Panc1 (cell line): ENCODE data around the gene CFAP20DC. TPM values are rescaled to one million over a fixed set of nuclear protein-coding genes. Genes with fewer than 3 reads are reported as not detected.

Source experiments
- ATAC-seq: fragments of 200-7000 bp; cut with Tn5 transposase; 2 replicates; pipeline ENCODE4 v1.9.1; 2020; ENCODE audit warnings: mild to moderate bottlenecking, moderate library complexity
- BruUV-seq: library from RNA; stranded (reverse); fragments of 400-500 nt; replicated peaks from 2 replicates; lab custom pipeline; 2021; lab: Mats Ljungman, UMichigan
- CTCF ChIA-PET: fragments of 300-600 bp; sonication (Branson Sonifier 250); formaldehyde crosslinking; loops from one replicate; lab custom pipeline; 2022; ENCODE audit warnings: antibody characterized with exemption; lab: Charles Lee
- POLR2A ChIA-PET: fragments of 300-600 bp; sonication (Branson Sonifier 250); formaldehyde crosslinking; loops from one replicate; lab custom pipeline; 2022; ENCODE audit warnings: antibody characterized with exemption; lab: Charles Lee
- DNase-seq: peaks from one replicate; pipeline ENCODE4 v3.0.0-alpha.2; 2010; ENCODE audit warnings: low read depth, low spot score
- H3K27ac ChIP-seq: 2 replicates; pipeline ENCODE4 v1.5.1; 2011; ENCODE audit warnings: mild to moderate bottlenecking, low read length, inconsistent platforms
- H3K27me3 ChIP-seq: fragments of 200-500 bp; sonication (Bioruptor generic); 2 replicates; pipeline ENCODE4 v1.6.0; 2014; ENCODE audit warnings: low read length, inconsistent platforms; ENCODE audit not compliant: control insufficient read depth, insufficient read depth
- H3K36me3 ChIP-seq: fragments of 200-500 bp; sonication (Bioruptor generic); 2 replicates; pipeline ENCODE4 v1.5.1; 2014; ENCODE audit warnings: inconsistent platforms, mild to moderate bottlenecking, low read length, moderate library complexity; ENCODE audit not compliant: control insufficient read depth, insufficient read depth
- H3K4me1 ChIP-seq: 2 replicates; pipeline ENCODE4 v1.5.1; 2011; ENCODE audit warnings: inconsistent platforms, mild to moderate bottlenecking, low read length, moderate library complexity; ENCODE audit not compliant: control insufficient read depth, insufficient read depth
- H3K4me3 ChIP-seq, 2 experiments: 2 replicates each; pipeline ENCODE4 v1.5.1; 2011 to 2012; ENCODE audit warnings: low read depth in 2 of 2, low read length in 2 of 2, mild to moderate bottlenecking in 2 of 2, inconsistent platforms in 1 of 2, moderate library complexity in 1 of 2
- H3K9me3 ChIP-seq: fragments of 200-500 bp; sonication (Bioruptor generic); 2 replicates; pipeline ENCODE4 v1.5.1; 2014; ENCODE audit warnings: low read depth, mild to moderate bottlenecking, inconsistent platforms, low read length, moderate library complexity; ENCODE audit not compliant: control insufficient read depth, insufficient read depth
- CTCF ChIP-seq: fragments of 450-650 bp; IDR thresholded peaks from 2 replicates; pipeline ENCODE4 v1.5.1; 2017; ENCODE audit warnings: mild to moderate bottlenecking
- POLR2AphosphoS5 ChIP-seq: IDR thresholded peaks from 2 replicates; pipeline ENCODE4 v1.6.1; 2012; ENCODE audit warnings: mild to moderate bottlenecking, low read depth, low read length, moderate library complexity
- REST ChIP-seq, 2 experiments: IDR thresholded peaks; 2 replicates each; pipeline ENCODE4 v1.6.1; 2011 to 2012; ENCODE audit warnings: low read depth in 2 of 2, control low read depth in 1 of 2, low read length in 1 of 2, mild to moderate bottlenecking in 1 of 2, moderate library complexity in 1 of 2; ENCODE audit not compliant: insufficient read depth in 1 of 2
- SIN3A ChIP-seq: IDR thresholded peaks from 2 replicates; pipeline ENCODE4 v1.6.1; 2012; ENCODE audit warnings: low read depth, mild to moderate bottlenecking, low read length, moderate library complexity, borderline replicate concordance; ENCODE audit not compliant: insufficient read depth
- TCF7L2 ChIP-seq: IDR thresholded peaks from 2 replicates; pipeline ENCODE4 v1.6.1; 2011; ENCODE audit warnings: mild to moderate bottlenecking, low read depth, low read length, inconsistent platforms
- in situ Hi-C: cut with HindIII; loops from 2 replicates; pipeline ENCODE4 v1.10.0; 2016; ENCODE audit warnings: low sequenced_read_pairs, low pct_unique_long_range_greater_than_20kb
- intact Hi-C: fragments of 100-400 bp; cut with micrococcal nuclease; formaldehyde crosslinking; loops from one replicate; pipeline ENCODE4 v1.10.0; 2022; ENCODE audit not compliant: unreplicated experiment
- total RNA-seq: library from RNA; stranded (reverse); gene quantifications from one replicate; pipeline ENCODE4 v1.2.1, GENCODE V29; 2021; ENCODE audit not compliant: unreplicated experiment

Gene CFAP20DC
- total RNA-seq, 1 experiment from 2014 or later: 4.0 TPM

GRCh38 chr3:58719684-58720083, 330.1 kb downstream of the CFAP20DC start:
- Histone ChIP-seq H3K27me3 (no peaks in the 10 kb centered on the region), H3K9me3 (no peaks in the 10 kb centered on the region), H3K4me1 (no peaks in the 10 kb centered on the region), H3K36me3 (no peaks in the 10 kb centered on the region), H3K4me3 (no peak overlapping the region), H3K27ac (no peak overlapping the region)
- POLR2A ChIA-PET: no interaction called here
- CTCF ChIA-PET: no interaction called here
- in situ Hi-C loops: no loop called here
- no peak for TF ChIP-seq TCF7L2
- TF ChIP-seq CTCF: no peak
- TF ChIP-seq POLR2AphosphoS5: no peak
- no peak for TF ChIP-seq SIN3A
- no peak for TF ChIP-seq REST (IDR thresholded peaks at IDR 0.05; ENCODE audit: insufficient read depth in 1 of 2, low read depth in 2 of 2, low read length in 1 of 2)
- ATAC-seq: no peak
- DNase-seq: no peak
- intact Hi-C loops: no loop called here
- BruUV-seq: no TSS peak

- no peak overlapping the region for H3K27ac ChIP-seq
- H3K4me1 ChIP-seq: no peaks in the 10 kb centered on the region
- in situ Hi-C loops (no loop called here), intact Hi-C loops (no loop called here)
- H3K36me3 ChIP-seq: no peaks in the 10 kb centered on the region
- no TSS peak for BruUV-seq
- ATAC-seq: no peak
- POLR2A ChIA-PET: no interaction called here
- no peaks in the 10 kb centered on the region for H3K27me3 ChIP-seq
- CTCF ChIA-PET: no interaction called here
- H3K9me3 ChIP-seq: no peaks in the 10 kb centered on the region
- no peak for TF ChIP-seq TCF7L2
- TF ChIP-seq REST (IDR thresholded peaks at IDR 0.05; ENCODE audit: insufficient read depth in 1 of 2, low read depth in 2 of 2, low read length in 1 of 2): no peak
- TF ChIP-seq SIN3A: no peak
- no peak for TF ChIP-seq CTCF
- no peak for TF ChIP-seq POLR2AphosphoS5
- DNase-seq: no peak
- no peak overlapping the region for H3K4me3 ChIP-seq
These were observed 336.0 kb downstream of the CFAP20DC start for GRCh38 chr3:58713715-58714401.
